Transverse colon (tissue), 4 donors: ENCODE measurements around the gene MAS1L. TPM values are rescaled to one million over a fixed set of nuclear protein-coding genes. Genes with fewer than 3 reads are reported as not detected.
"Not testable (repeated sequence)": the region's sequence is repeated elsewhere in the genome, so short reads cannot be mapped to it uniquely, and the experiment has no call there.

Experiments used
- DNase-seq: peaks from one replicate; pipeline ENCODE4 v3.0.0-alpha.2; 2019
- H3K27ac ChIP-seq, 4 donors: fragments of 200-600 bp; sonication (generic); 2 replicates each; pipeline ENCODE4 v1.5.1; 2016 to 2018; ENCODE audit warnings: inconsistent platforms in 4 of 4
- H3K27me3 ChIP-seq: fragments of 200-600 bp; sonication (generic); 2 replicates; pipeline ENCODE4 v1.5.1; 2017; ENCODE audit warnings: inconsistent platforms
- H3K36me3 ChIP-seq, 4 donors: fragments of 200-600 bp; sonication (generic); 2 replicates each; pipeline ENCODE4 v1.5.1; 2017 to 2019; ENCODE audit warnings: inconsistent platforms in 4 of 4
- H3K4me1 ChIP-seq, 4 donors: fragments of 200-600 bp; sonication (generic); 2 replicates each; pipeline ENCODE4 v1.5.1; 2017 to 2020; ENCODE audit warnings: inconsistent platforms in 4 of 4
- H3K4me3 ChIP-seq, 4 donors: fragments of 200-600 bp; sonication (generic); 1 replicate in 1 of 4; 2 replicates in 3 of 4; pipeline versions ENCODE4 v1.5.1 to v1.6.1; 2017 to 2019; ENCODE audit warnings: inconsistent platforms in 4 of 4
- H3K9me3 ChIP-seq, 2 donors: fragments of 200-600 bp; sonication (generic); 2 replicates each; pipeline ENCODE4 v1.5.1; 2017 to 2019; ENCODE audit warnings: inconsistent platforms in 2 of 2
- EP300 ChIP-seq: sonication (generic); formaldehyde crosslinking; IDR thresholded peaks from one replicate; pipeline ENCODE4 v1.6.1; 2017; ENCODE audit warnings: antibody characterized with exemption, low read depth
- POLR2A ChIP-seq: fragments of 450-650 bp; IDR thresholded peaks from one replicate; pipeline ENCODE4 v1.6.1; 2016; ENCODE audit warnings: antibody characterized with exemption, mild to moderate bottlenecking, moderate library complexity
- POLR2AphosphoS5 ChIP-seq, 3 donors: sonication (generic); formaldehyde crosslinking; IDR thresholded peaks; one replicate each; pipeline ENCODE4 v1.6.1; 2016; ENCODE audit warnings: antibody characterized with exemption in 3 of 3
- WGBS, 2 donors: methylation state at CpG; one replicate each; pipeline ENCODE4 v1.1.5; 2018; ENCODE audit warnings: low coverage in 1 of 2; 5-methylcytosine and 5-hydroxymethylcytosine counted together
- in situ Hi-C, 4 donors: fragments of 200-750 bp; cut with MboI; loops; one replicate each; pipeline versions ENCODE4 v1.15.0 to v1.15.1; 2017; ENCODE audit warnings: low sequenced_read_pairs in 3 of 4, low pct_ligation_motif_present in 1 of 4, low pct_unique_long_range_greater_than_20kb in 1 of 4
- intact Hi-C: fragments of 100-400 bp; cut with DNase I; formaldehyde crosslinking; loops from one replicate; pipeline ENCODE4 v1.15.1; 2023; ENCODE audit warnings: low total_unique reads
- total RNA-seq, 4 donors: library from RNA; depleted of rRNA; stranded (reverse); fragments of >200 nt; gene quantifications; one replicate each; pipeline ENCODE4 v1.1.0, GENCODE V29; 2016
- TF ChIP-seq, protein P1 (sequence below), 5 experiments: fragments of 200-600 bp in 3 of 5; fragments of 450-650 bp in 2 of 5; sonication (generic) in 3 of 5; IDR thresholded peaks; 1 replicate in 2 of 5; 2 replicates in 3 of 5; pipeline ENCODE4 v1.5.1; 2016 to 2017; ENCODE audit warnings: antibody characterized with exemption in 5 of 5, inconsistent platforms in 3 of 5, mild to moderate bottlenecking in 2 of 5, moderate library complexity in 1 of 5

Gene MAS1L
- total RNA-seq, 4 donors from 2014 or later = not detected

DNA sequence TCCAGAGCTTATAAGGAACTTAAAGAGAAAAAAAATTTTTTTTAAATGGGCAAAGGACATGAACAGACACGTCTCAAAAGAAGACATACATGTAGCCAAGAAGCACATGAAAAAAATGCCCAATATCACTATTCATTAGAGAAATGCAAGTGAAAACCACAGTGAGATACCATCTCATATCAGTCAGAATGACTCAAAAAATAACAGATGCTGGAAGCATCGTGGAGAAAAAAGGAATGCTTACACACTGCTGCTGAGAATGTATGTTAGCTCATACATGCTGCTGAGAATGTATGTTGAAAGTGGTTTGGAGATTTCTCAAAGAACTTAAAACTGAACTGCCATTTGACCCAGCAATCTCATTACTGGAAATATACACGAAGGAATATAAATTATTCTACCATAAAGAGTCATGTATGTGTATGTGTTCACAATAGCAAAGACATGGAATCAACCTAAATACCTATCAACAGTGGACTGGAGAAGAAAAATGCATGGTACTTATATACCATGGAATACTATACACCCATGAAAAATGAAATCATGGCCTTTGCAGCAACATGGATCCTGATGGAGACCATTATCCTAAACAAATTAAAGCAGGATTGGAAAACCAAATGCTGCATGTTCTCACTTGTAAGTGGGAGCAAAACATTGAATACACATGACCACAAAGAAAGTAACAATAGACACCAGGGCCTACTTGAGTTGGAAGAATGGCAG, 36.1 kb downstream of the MAS1L start:
- H3K9me3 ChIP-seq = no peaks in the 10 kb centered on the region
- TF ChIP-seq POLR2AphosphoS5 (IDR thresholded peaks at IDR 0.05) = no peak
- TF ChIP-seq, protein P1, sequence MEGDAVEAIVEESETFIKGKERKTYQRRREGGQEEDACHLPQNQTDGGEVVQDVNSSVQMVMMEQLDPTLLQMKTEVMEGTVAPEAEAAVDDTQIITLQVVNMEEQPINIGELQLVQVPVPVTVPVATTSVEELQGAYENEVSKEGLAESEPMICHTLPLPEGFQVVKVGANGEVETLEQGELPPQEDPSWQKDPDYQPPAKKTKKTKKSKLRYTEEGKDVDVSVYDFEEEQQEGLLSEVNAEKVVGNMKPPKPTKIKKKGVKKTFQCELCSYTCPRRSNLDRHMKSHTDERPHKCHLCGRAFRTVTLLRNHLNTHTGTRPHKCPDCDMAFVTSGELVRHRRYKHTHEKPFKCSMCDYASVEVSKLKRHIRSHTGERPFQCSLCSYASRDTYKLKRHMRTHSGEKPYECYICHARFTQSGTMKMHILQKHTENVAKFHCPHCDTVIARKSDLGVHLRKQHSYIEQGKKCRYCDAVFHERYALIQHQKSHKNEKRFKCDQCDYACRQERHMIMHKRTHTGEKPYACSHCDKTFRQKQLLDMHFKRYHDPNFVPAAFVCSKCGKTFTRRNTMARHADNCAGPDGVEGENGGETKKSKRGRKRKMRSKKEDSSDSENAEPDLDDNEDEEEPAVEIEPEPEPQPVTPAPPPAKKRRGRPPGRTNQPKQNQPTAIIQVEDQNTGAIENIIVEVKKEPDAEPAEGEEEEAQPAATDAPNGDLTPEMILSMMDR (IDR thresholded peaks at IDR 0.05) = no peak
- TF ChIP-seq POLR2A = no peak
- no peak for TF ChIP-seq EP300
- no peak for DNase-seq
- H3K27ac ChIP-seq = no peak overlapping the region
- no peak overlapping the region for H3K4me3 ChIP-seq
- intact Hi-C loops (no loop called here), in situ Hi-C loops (no loop called here)
- WGBS, 2 donors = 64 to 77% methylated on average over 3 of the region's 3 CpGs
- H3K4me1 ChIP-seq = no peaks in the 10 kb centered on the region
- no peaks in the 10 kb centered on the region for H3K36me3 ChIP-seq
- no peaks in the 10 kb centered on the region for H3K27me3 ChIP-seq

DNA sequence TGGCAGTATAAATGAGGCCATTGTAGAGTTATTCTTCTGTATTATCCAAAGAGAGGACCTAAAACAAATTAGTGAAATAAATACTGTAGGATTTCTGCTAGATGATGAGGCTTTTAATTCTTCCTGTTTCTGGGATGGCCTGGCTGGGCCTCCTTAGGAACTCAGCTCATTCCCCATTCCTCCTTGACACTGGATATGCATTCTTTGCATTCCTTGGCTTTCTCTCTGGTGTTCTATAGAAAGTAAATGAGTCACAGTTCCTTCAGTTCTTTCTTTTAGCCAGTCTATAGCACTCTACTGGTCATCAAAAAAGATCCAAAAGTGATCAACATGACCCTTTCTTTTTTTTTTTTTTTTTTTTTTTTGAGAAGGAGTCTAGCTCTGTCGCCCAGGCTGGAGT, 40.1 kb downstream of the MAS1L start:
- H3K27me3 ChIP-seq = peaks cover 4% of the 10 kb centered on the region
- in situ Hi-C loops = no loop called here
- intact Hi-C loops = no loop called here
- TF ChIP-seq, protein P1 (IDR thresholded peaks at IDR 0.05) = no peak
- TF ChIP-seq POLR2A (no peak), POLR2AphosphoS5 (IDR thresholded peaks at IDR 0.05) (no peak), EP300 (no peak)
- no peaks in the 10 kb centered on the region for H3K4me1 ChIP-seq
- H3K9me3 ChIP-seq = no peaks in the 10 kb centered on the region
- 73 to 80% methylated on average over 1 of the region's 1 CpG for WGBS, 2 donors
- no peak for DNase-seq
- no peaks in the 10 kb centered on the region for H3K36me3 ChIP-seq
- H3K27ac ChIP-seq = no peak overlapping the region
- H3K4me3 ChIP-seq = no peak overlapping the region

DNA sequence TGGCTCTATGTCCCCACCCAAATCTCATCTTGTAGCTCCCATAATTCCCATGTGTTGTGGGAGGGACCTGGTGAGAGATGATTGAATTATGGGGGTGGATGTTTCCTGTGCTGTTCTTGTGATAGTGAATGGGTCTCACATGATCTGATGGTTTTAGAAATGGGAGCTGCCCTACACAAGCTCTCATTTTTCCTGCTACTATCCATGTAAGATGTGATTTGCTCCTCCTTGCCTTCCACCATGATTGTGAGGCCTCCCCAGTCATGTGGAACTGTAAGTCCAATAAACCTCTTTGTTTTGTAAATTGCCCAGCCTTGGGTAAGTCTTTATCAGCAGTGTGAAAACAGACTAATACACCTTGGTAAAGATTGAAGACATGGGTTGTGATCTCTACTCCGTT, 43.7 kb downstream of the MAS1L start:
- H3K36me3 ChIP-seq, H3K4me3 ChIP-seq, H3K27me3 ChIP-seq, H3K9me3 ChIP-seq, H3K4me1 ChIP-seq, in situ Hi-C loops, H3K27ac ChIP-seq, intact Hi-C loops, DNase-seq: not testable (repeated sequence)
- 50 to 57% methylated on average over 1 of the region's 1 CpG for WGBS, 2 donors

DNA sequence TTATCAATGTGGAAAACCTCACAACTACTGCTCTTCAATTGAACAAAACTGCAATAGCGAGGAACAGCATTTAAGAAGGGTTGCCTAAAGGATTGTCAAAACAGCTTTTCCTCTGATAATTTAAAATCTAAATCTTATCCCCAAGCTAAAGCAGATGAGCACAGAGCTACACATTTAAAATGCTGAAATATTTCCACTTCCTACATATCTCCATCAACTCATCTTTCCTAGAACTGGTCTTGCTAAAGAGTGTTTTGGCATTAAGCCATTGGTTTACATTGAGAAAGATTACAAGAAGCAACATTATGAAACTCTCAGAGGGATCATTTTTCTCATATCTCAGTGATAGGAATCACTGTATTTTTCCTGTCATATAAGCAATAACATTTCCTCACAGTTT, 45.0 kb downstream of the MAS1L start:
- in situ Hi-C loops = no loop called here
- H3K4me3 ChIP-seq = no peak overlapping the region
- TF ChIP-seq POLR2AphosphoS5 (IDR thresholded peaks at IDR 0.05) = no peak
- no peak for TF ChIP-seq POLR2A
- TF ChIP-seq, protein P1 (IDR thresholded peaks at IDR 0.05) = no peak
- no peak for TF ChIP-seq EP300
- 62 to 70% methylated on average over 1 of the region's 1 CpG for WGBS, 2 donors
- H3K27me3 ChIP-seq = peaks cover 4% of the 10 kb centered on the region
- no peaks in the 10 kb centered on the region for H3K9me3 ChIP-seq
- intact Hi-C loops = no loop called here
- DNase-seq = no peak
- H3K27ac ChIP-seq = no peak overlapping the region
- no peaks in the 10 kb centered on the region for H3K4me1 ChIP-seq
- no peaks in the 10 kb centered on the region for H3K36me3 ChIP-seq

DNA sequence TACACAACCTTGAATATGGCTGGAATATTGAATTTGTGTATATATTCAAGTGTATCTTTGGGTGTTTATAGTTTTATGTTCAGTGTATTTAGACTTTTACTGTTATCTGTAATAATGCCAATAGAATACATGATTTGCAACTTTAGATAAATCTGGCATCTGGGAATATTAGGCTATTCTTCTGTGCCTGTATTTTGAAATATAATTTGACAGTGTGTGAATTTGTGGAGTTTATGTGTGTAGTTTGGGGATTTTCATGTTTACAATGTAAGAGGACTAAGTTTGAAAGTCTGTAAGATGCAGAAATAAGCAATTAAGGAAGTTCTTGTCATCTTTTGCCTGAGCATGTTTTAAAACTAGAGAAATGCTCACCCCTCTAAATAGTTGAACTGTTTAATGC, 48.8 kb downstream of the MAS1L start, which contains the start of gene OR10C1:
TSS of gene OR10C1 (plus strand) at position 301 of the 400 bp plus-strand sequence. CDS start 710 bp downstream, outside the sequence.
- no peak for TF ChIP-seq POLR2A
- TF ChIP-seq, protein P1 (IDR thresholded peaks at IDR 0.05) = no peak
- no peak for TF ChIP-seq POLR2AphosphoS5 (IDR thresholded peaks at IDR 0.05)
- no peak for TF ChIP-seq EP300
- H3K4me3 ChIP-seq = no peak within 1 kb of the TSS
- H3K27me3 ChIP-seq = no peaks in the 10 kb centered on the region
- H3K27ac ChIP-seq = no peak within 1 kb of the TSS
- no peaks in the 10 kb centered on the region for H3K36me3 ChIP-seq
- in situ Hi-C loops = no loop called here
- H3K4me1 ChIP-seq = no peaks in the 10 kb centered on the region
- H3K9me3 ChIP-seq = no peaks in the 10 kb centered on the region
- intact Hi-C loops = no loop called here
- DNase-seq = no peak

DNA sequence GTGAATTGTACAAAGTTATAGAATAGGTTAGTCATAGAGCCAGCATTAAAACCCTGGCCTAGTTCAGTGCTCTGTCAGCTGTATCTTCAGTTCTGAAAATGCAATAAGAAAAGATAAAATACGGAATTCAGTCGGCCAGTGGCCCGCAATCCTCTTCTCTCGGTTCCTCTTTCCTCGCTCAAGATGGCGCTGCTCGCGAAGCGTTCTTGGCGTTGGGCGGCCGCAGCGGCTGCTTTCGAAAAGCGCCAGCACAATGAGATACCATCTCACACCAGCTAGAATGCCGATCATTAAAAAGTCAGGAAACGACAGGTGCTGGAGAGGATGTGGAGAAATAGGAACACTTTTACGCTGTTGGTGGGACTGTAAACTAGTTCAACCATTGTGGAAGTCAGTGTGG, 51.0 kb downstream of the MAS1L start:
- H3K9me3 ChIP-seq, H3K27ac ChIP-seq, in situ Hi-C loops, H3K36me3 ChIP-seq, DNase-seq, intact Hi-C loops, H3K4me3 ChIP-seq, H3K4me1 ChIP-seq, H3K27me3 ChIP-seq: not testable (repeated sequence)
- WGBS, 2 donors = 81 to 84% methylated on average over 8 to 18 of the region's 18 CpGs
